Karpas-422 (cell line): Measurements from ENCODE around the gene EDEM3. TPM values are rescaled to one million over a fixed set of nuclear protein-coding genes. Genes with fewer than 3 reads are reported as not detected.
A peak's percentile ranks its signal among the peaks of the same experiment; 100 is the strongest.
"Not testable (repeated sequence)": the region's sequence is repeated elsewhere in the genome, so short reads cannot be mapped to it uniquely, and the experiment has no call there.

ENCODE experiments used
- DNase-seq: peaks from one replicate; pipeline ENCODE4 v3.0.0-alpha.2; 2015
- H2AFZ ChIP-seq: fragments of 200-600 bp; sonication (generic); 2 replicates; pipeline ENCODE4 v1.6.1; 2014; ENCODE audit warnings: antibody characterized with exemption, low read length, mixed read lengths
- H3K27ac ChIP-seq: fragments of 200-600 bp; sonication (generic); 2 replicates; pipeline ENCODE4 v1.5.1; 2014; ENCODE audit warnings: mild to moderate bottlenecking, low read length, moderate library complexity
- H3K27me3 ChIP-seq: fragments of 200-600 bp; sonication (generic); 2 replicates; pipeline ENCODE4 v1.6.1; 2014; ENCODE audit warnings: low read length, mixed read lengths
- H3K36me3 ChIP-seq: fragments of 200-600 bp; sonication (generic); 2 replicates; pipeline ENCODE4 v1.6.1; 2014; ENCODE audit warnings: low read length, mixed read lengths; ENCODE audit not compliant: insufficient read depth
- H3K4me1 ChIP-seq: fragments of 200-600 bp; sonication (generic); 2 replicates; pipeline ENCODE4 v1.6.1; 2014; ENCODE audit warnings: mild to moderate bottlenecking, low read length, mixed read lengths
- H3K4me2 ChIP-seq: fragments of 200-600 bp; sonication (generic); 2 replicates; pipeline ENCODE4 v1.6.1; 2014; ENCODE audit warnings: low read length, low read depth, mild to moderate bottlenecking; ENCODE audit not compliant: poor library complexity, severe bottlenecking
- H3K4me3 ChIP-seq: fragments of 200-600 bp; sonication (generic); 2 replicates; pipeline ENCODE4 v1.5.1; 2014; ENCODE audit warnings: mild to moderate bottlenecking, antibody characterized with exemption, low read length, mixed read lengths
- H3K79me2 ChIP-seq: fragments of 200-600 bp; sonication (generic); 2 replicates; pipeline ENCODE4 v1.6.1; 2014; ENCODE audit warnings: mild to moderate bottlenecking, low read length, mixed read lengths
- H3K9ac ChIP-seq: fragments of 200-600 bp; sonication (generic); 2 replicates; pipeline ENCODE4 v1.6.0; 2014; ENCODE audit warnings: low read length
- H3K9me2 ChIP-seq: fragments of 200-600 bp; sonication (generic), shearing (Covaris generic); replicated peaks from 2 replicates; pipeline ENCODE4 v1.6.0; 2014; ENCODE audit warnings: mild to moderate bottlenecking, low read length, moderate library complexity; ENCODE audit not compliant: insufficient read depth
- H3K9me3 ChIP-seq: fragments of 300-700, 200-600 bp; sonication (generic); 2 replicates; pipeline ENCODE4 v1.6.1; 2014; ENCODE audit warnings: low read length, mixed read lengths
- H4K20me1 ChIP-seq: fragments of 200-600 bp; sonication (generic); 2 replicates; pipeline ENCODE4 v1.6.1; 2014; ENCODE audit warnings: mild to moderate bottlenecking, antibody characterized with exemption, low read length, low read depth; ENCODE audit not compliant: insufficient read depth
- total RNA-seq: library from RNA; depleted of rRNA; stranded (reverse); fragments of >200 nt; shearing (Covaris generic); gene quantifications from 2 replicates; pipeline ENCODE4 v1.2.3, GENCODE V29; 2014; ENCODE audit warnings: low replicate concordance

The EDEM3 gene
- total RNA-seq, 1 experiment from 2014 or later: 28.9 TPM

DNA sequence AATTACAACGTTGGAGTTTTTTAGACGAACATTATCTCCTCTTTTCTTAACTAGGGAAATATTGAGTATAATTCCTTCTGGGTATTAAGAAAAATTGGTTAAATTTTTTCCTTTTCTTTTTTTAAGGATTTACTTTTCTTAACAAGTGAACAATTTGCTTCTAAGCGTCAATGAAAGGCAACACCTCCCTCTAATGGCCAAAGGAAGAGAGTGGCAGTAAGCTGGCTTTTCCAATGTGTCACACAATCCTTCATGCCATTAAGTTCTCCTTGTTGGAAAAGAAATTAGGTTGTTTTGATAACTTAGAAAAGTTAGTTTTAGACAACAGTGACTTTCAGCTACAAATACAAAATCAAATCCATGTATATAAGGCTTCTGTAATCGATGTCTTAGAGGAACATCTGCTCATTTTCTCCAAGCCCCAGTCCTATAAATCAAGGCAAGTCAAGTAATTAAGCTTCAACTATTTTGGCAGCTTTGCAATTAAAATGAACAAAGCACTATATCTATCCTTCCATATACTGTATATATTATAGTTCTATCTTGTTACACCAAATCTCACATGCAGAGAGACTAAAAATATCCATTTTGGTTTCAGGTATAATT lies 62.8 kb downstream of the EDEM3 start:
- DNase-seq: peak; percentile 47
- H3K27ac ChIP-seq: no peak overlapping the region
- H3K4me1 ChIP-seq: peaks cover 6% of the 10 kb centered on the region; the same call in 1 of the 2 replicates
- H3K9ac ChIP-seq: no peak overlapping the region
- H3K36me3 ChIP-seq: peaks cover 29% of the 10 kb centered on the region; the same call in 1 of the 2 replicates
- H3K79me2 ChIP-seq: no peaks in the 10 kb centered on the region
- no peak overlapping the region for H3K4me3 ChIP-seq
- no peaks in the 10 kb centered on the region for H3K27me3 ChIP-seq
- H2AFZ ChIP-seq: no peak overlapping the region
- no peaks in the 10 kb centered on the region for H3K9me2 ChIP-seq
- H4K20me1 ChIP-seq: no peaks in the 10 kb centered on the region
- no peak overlapping the region for H3K4me2 ChIP-seq
- H3K9me3 ChIP-seq: no peaks in the 10 kb centered on the region

DNA sequence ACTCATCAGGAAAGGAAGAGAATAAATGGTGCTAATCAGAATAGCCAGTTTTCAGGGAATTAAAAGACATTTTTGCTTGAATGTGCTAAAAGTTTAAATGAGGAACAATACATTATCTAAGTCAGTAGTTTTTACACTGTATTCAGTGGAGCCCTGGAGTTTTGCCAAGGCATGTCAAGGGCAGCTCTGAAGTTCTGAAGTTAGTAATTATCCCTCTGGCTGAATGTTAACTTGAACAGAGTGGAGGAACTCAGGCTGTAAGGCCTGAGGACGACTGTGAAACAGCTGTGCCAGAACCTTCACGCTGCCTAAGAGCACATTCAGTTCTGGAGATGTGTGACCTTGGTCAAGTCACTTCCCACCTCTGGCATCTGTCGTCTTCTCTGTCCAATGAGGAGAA lies 68.1 kb downstream of the EDEM3 start:
- Histone ChIP-seq H3K9ac (no peak overlapping the region), H3K36me3 (no peaks in the 10 kb centered on the region), H4K20me1 (no peaks in the 10 kb centered on the region), H3K27me3 (no peaks in the 10 kb centered on the region), H3K4me2 (no peak overlapping the region), H3K4me1 (peaks cover 10% of the 10 kb centered on the region), H3K9me2 (no peaks in the 10 kb centered on the region), H3K27ac (no peak overlapping the region), H3K9me3 (no peaks in the 10 kb centered on the region), H3K79me2 (no peaks in the 10 kb centered on the region), H3K4me3 (no peak overlapping the region), H2AFZ (no peak overlapping the region)
- DNase-seq: no peak

DNA sequence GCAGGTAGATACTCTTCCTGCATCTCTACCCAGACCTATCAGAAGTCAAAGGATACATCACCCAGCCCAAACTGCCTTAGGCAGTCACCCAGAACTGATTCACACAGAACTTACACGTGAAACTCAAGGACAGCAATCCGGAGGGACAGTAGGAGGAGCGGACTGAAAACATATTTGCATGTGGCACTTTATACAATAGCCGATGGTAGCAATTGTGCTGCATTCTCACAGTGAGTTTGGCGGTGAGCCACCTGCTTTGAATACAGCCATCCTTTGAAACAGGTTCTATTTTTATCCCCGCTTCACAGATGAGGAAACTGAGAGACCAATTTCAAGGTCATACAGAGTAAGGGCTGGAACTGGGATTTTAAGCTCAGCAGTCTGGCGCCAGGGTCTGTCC lies 69.5 kb downstream of the EDEM3 start:
- H3K4me1 ChIP-seq: peaks cover 10% of the 10 kb centered on the region
- H3K9ac ChIP-seq: no peak overlapping the region
- H4K20me1 ChIP-seq: no peaks in the 10 kb centered on the region
- H3K27ac ChIP-seq: no peak overlapping the region
- H3K27me3 ChIP-seq: no peaks in the 10 kb centered on the region
- H3K4me2 ChIP-seq: peak overlapping the region; percentile 40
- no peaks in the 10 kb centered on the region for H3K9me3 ChIP-seq
- peak; percentile 57 for DNase-seq
- no peaks in the 10 kb centered on the region for H3K36me3 ChIP-seq
- H3K79me2 ChIP-seq: no peaks in the 10 kb centered on the region
- H3K9me2 ChIP-seq: no peaks in the 10 kb centered on the region
- H3K4me3 ChIP-seq: peak overlapping the region; percentile 15; the same call in 1 of the 2 replicates
- H2AFZ ChIP-seq: no peak overlapping the region

DNA sequence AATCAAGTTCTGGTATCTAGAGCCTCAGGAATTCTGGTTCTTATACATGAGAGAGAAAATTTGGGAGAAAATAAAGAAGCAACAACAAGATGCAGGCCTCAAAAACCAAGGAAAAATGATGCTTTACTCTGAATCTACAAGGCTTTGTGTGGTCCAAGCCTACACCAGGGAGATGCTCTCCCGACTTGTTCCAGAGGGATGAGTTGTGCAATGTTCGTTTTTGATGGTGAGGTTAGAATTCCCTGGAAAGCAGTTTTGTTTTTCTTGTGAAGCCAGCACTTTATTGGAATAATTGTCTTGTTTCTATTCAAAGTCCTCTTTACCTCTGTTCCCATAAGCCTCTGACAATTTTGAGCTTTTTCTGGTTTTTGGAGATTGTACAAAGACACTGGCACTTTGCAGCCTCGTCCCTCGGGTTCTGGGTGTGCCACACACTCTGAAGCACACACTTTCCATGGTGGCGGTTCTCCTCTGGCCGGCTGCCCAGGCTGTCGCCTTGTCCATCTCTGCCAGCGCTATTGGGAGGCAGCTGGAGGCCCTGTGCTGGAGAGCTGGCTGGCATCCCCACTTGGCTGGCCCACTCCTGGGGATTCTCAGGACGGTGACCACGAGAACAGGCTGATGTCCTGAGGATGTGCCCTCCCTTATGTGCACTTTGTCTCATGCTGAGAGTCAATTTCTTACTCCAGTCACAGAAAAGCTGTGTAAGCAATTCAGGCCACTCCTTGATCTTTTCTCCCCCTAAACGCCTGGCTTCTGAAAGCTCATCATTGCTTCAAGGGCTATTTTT lies 70.2 kb downstream of the EDEM3 start:
- no peak overlapping the region for H3K27ac ChIP-seq
- peaks cover 10% of the 10 kb centered on the region for H3K4me1 ChIP-seq
- no peak overlapping the region for H3K4me3 ChIP-seq
- no peaks in the 10 kb centered on the region for H3K27me3 ChIP-seq
- no peak overlapping the region for H3K9ac ChIP-seq
- H3K9me2 ChIP-seq: no peaks in the 10 kb centered on the region
- no peaks in the 10 kb centered on the region for H4K20me1 ChIP-seq
- H3K9me3 ChIP-seq: no peaks in the 10 kb centered on the region
- H3K4me2 ChIP-seq: peak overlapping the region; percentile 40
- no peak for DNase-seq
- H3K79me2 ChIP-seq: no peaks in the 10 kb centered on the region
- no peak overlapping the region for H2AFZ ChIP-seq
- H3K36me3 ChIP-seq: no peaks in the 10 kb centered on the region

DNA sequence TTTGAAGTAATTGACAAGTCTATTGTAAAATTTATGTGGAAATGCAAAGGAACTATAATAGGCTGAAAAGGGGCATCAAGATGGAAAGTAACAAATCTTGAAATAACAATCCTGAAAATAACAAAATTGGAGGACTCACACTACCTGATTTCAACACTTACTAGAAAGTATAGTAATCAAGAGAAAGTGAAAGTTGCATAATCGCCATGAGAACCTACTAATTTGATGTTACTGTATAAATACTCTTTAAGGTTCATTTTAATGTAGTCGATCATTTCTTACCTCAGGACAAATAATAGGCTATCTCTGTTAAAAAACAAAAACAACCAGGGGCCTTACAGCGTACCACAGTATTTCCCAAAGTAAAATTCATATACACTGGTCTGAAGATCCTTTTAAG lies 71.7 kb downstream of the EDEM3 start:
- Histone ChIP-seq H3K4me1 (peaks cover 10% of the 10 kb centered on the region), H3K4me2 (no peak overlapping the region), H3K9me3 (no peaks in the 10 kb centered on the region), H3K27ac (no peak overlapping the region), H3K9me2 (no peaks in the 10 kb centered on the region), H3K27me3 (no peaks in the 10 kb centered on the region), H4K20me1 (no peaks in the 10 kb centered on the region), H3K79me2 (no peaks in the 10 kb centered on the region), H3K36me3 (no peaks in the 10 kb centered on the region), H2AFZ (no peak overlapping the region), H3K4me3 (no peak overlapping the region), H3K9ac (no peak overlapping the region)
- DNase-seq: no peak

DNA sequence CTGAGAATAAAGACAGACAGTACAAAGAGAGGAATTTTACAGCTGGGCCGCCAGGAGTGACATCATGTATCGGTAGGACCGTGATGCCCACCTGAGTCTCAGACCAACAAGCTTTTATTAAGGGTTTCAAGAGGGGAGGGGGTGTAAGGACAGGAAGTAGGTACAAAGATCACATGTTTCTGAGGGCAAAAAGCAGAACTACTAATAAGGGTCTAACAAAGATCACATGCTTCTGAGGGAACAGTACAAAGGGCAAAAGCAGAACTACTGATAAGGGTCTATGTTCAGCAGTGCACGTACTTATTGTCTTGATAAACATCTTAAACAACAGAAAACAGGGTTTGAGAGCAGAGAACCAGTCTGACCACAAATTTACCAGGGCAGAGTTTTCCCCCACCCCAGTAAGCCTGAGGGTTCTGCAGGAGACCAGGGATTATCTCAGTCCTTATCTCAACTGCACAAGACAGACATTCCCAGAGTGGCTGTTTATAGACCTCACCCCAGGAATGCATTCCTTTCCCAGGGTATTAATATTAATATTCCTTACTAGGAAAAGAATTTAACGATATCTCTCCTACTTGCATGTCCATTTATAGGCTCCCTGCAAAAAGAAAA lies 73.9 kb downstream of the EDEM3 start:
- not testable (repeated sequence) for DNase-seq, H3K27ac ChIP-seq, H3K9me3 ChIP-seq, H3K4me3 ChIP-seq, H3K36me3 ChIP-seq, H4K20me1 ChIP-seq, H3K27me3 ChIP-seq, H2AFZ ChIP-seq, H3K4me1 ChIP-seq, H3K9me2 ChIP-seq, H3K9ac ChIP-seq, H3K4me2 ChIP-seq, H3K79me2 ChIP-seq

DNA sequence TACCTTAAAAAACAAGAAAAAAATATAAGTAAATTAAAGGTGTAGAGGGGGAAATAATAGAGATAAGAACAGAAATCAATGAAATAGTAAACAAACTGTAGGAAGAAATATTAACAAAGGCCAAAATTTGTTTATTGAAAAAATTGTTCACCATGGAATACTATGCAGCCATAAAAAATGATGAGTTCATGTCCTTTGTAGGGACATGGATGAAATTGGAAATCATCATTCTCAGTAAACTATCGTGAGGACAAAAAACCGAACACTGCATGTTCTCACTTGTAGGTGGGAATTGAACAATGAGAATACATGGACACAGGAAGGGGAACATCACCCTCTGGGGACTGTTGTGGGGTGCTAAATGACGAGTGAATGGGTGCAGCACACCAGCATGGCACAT lies 75.2 kb downstream of the EDEM3 start:
- not testable (repeated sequence) for H2AFZ ChIP-seq, H3K27ac ChIP-seq, H3K9ac ChIP-seq, H3K9me3 ChIP-seq, H3K4me2 ChIP-seq, H3K4me1 ChIP-seq, DNase-seq, H3K4me3 ChIP-seq, H3K27me3 ChIP-seq, H3K79me2 ChIP-seq, H4K20me1 ChIP-seq, H3K9me2 ChIP-seq, H3K36me3 ChIP-seq

DNA sequence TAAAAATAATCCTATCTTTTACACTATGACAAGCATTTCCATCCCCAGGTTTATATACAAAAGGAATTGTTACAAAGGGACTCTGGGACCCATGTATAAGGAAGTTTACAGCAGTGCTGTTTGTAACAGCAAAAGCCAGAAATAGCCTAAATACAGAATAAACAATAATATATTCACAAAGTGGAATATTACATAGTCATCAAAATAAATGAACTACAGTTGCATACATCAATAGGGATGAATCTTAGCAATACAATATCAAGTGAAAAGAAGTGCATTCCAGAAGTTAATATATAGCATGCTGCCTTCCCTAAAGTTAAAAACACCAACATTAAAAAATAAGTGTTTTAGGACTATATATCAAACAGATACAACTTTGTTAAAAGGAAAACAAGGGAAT lies 77.3 kb downstream of the EDEM3 start:
- Histone ChIP-seq H2AFZ (no peak overlapping the region), H4K20me1 (no peaks in the 10 kb centered on the region), H3K9ac (no peak overlapping the region), H3K79me2 (no peaks in the 10 kb centered on the region), H3K9me3 (no peaks in the 10 kb centered on the region), H3K4me2 (no peak overlapping the region), H3K4me1 (no peaks in the 10 kb centered on the region), H3K36me3 (no peaks in the 10 kb centered on the region), H3K9me2 (no peaks in the 10 kb centered on the region), H3K27ac (no peak overlapping the region), H3K4me3 (no peak overlapping the region), H3K27me3 (no peaks in the 10 kb centered on the region)
- no peak for DNase-seq
